ENCODE measurements around the gene AP4S1. TPM values are rescaled to one million over a fixed set of nuclear protein-coding genes. Genes with fewer than 3 reads are reported as not detected.

AP4S1 gene
- total RNA-seq, 6 donors from 2014 or later: 5.3 to 11.1 (median 6.7) TPM

DNA sequence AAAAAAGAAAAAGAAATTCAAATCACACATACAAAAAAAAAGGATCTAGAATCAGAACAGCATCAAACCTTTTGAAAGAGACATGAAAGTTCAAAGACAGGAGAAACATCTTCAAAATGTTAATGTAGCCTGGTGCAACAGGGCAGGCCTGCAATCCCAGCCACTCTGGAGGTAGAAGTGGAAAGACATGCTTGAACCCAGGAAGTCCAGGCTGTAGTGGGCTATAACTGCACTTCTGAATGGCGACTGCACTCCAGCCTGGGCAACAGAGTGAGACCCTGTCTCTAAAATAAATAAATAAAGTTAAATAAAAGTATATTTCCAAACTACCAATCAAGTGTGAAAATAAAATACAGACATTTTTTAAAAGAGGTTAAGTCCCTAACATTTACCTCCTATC lies 18.7 kb upstream of the AP4S1 start:
- Histone ChIP-seq H3K4me3 (no peak overlapping the region), H3K27ac (no peak overlapping the region), H3K4me1 (peaks cover 0 to 9% (median 0%) of the 10 kb centered on the region in 4 donors), H3K27me3 (no peaks in the 10 kb centered on the region), H3K9me3 (no peaks in the 10 kb centered on the region), H3K36me3 (peaks cover 0 to 27% (median 1%) of the 10 kb centered on the region in 4 donors)
- DNase-seq: no peak
- ATAC-seq (ENCODE audit: low FRiP score in 2 of 2): no peak
- 88 to 90% methylated on average over 1 of the region's 1 CpG for WGBS, 2 donors
- no peak for TF ChIP-seq EP300 (IDR thresholded peaks at IDR 0.05)
- TF ChIP-seq, protein P1, sequence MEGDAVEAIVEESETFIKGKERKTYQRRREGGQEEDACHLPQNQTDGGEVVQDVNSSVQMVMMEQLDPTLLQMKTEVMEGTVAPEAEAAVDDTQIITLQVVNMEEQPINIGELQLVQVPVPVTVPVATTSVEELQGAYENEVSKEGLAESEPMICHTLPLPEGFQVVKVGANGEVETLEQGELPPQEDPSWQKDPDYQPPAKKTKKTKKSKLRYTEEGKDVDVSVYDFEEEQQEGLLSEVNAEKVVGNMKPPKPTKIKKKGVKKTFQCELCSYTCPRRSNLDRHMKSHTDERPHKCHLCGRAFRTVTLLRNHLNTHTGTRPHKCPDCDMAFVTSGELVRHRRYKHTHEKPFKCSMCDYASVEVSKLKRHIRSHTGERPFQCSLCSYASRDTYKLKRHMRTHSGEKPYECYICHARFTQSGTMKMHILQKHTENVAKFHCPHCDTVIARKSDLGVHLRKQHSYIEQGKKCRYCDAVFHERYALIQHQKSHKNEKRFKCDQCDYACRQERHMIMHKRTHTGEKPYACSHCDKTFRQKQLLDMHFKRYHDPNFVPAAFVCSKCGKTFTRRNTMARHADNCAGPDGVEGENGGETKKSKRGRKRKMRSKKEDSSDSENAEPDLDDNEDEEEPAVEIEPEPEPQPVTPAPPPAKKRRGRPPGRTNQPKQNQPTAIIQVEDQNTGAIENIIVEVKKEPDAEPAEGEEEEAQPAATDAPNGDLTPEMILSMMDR (IDR thresholded peaks at IDR 0.05): no peak
- no peak for TF ChIP-seq POLR2AphosphoS5 (IDR thresholded peaks at IDR 0.05)
- TF ChIP-seq POLR2A (IDR thresholded peaks at IDR 0.05): no peak

DNA sequence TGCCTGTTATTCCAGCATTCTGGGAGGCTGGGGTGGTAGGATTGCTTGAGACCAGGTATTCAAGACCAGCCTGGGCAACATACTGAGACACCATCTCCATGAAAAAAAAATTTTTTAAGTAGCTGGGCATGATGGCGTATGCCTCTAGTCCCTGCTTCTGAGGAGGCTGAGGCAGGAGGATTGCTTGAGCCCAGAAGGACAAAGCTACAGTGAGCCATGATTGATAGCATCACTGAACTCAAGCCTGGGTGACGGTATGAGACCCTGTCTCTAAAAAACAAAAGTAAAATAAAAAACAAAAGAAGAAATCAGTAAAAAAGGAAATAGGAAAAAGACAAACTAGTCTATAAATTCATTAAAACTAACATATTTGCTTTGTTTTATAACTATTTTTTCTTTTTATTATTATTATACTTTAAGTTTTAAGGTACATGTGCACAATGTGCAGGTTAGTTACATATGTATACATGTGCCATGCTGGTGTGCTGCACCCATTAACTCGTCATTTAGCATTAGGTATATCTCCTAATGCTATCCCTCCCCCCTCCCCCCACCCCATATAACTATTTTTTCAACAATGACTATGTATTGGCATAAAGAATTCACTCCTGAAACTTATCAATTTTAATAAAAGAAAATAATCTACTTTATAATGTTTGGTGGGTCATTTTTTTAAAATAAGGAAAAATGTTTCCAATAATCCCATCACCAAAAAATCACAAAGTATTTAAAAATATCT lies 15.4 kb upstream of the AP4S1 start:
- ATAC-seq (ENCODE audit: low FRiP score in 2 of 2) (no peak), DNase-seq (no peak)
- H3K36me3 ChIP-seq: peaks cover 0 to 13% (median 1%) of the 10 kb centered on the region in 4 donors
- no peaks in the 10 kb centered on the region for H3K9me3 ChIP-seq
- H3K27me3 ChIP-seq: no peaks in the 10 kb centered on the region
- no peak overlapping the region for H3K4me3 ChIP-seq
- peaks cover 0 to 9% (median 0%) of the 10 kb centered on the region in 4 donors for H3K4me1 ChIP-seq
- 92 to 95% methylated on average over 3 of the region's 3 CpGs for WGBS, 2 donors
- H3K27ac ChIP-seq: no peak overlapping the region
- no peak for TF ChIP-seq POLR2A (IDR thresholded peaks at IDR 0.05)
- TF ChIP-seq POLR2AphosphoS5 (IDR thresholded peaks at IDR 0.05): no peak
- no peak for TF ChIP-seq EP300 (IDR thresholded peaks at IDR 0.05)
- TF ChIP-seq, protein P1 (IDR thresholded peaks at IDR 0.05): no peak

DNA sequence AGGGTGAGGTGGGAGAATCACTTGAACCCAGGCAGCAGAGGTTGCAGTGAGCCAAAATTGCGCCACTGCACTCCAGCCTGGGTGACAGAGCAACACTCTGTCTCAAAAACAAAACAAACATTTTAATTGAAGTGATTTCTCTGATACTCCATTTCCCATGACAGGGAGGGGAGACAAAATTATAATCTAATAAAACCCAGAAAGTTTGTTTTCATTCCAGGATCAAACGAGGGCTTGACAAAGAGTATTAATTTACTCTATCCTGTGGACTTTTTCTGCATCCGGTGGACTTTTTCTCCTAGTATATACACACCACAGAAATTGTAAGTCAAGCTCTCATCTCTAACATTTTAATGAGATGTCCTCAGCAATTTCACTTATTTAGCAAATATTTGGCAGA lies 14.5 kb upstream of the AP4S1 start:
- Histone ChIP-seq H3K9me3 (no peaks in the 10 kb centered on the region), H3K4me1 (peaks cover 0 to 9% (median 0%) of the 10 kb centered on the region in 4 donors), H3K36me3 (peaks cover 0 to 5% (median 1%) of the 10 kb centered on the region in 4 donors), H3K27ac (no peak overlapping the region), H3K27me3 (no peaks in the 10 kb centered on the region), H3K4me3 (no peak overlapping the region)
- DNase-seq: no peak
- WGBS, 2 donors: 62% methylated on average over 3 of the region's 3 CpGs
- no peak for TF ChIP-seq POLR2A (IDR thresholded peaks at IDR 0.05)
- TF ChIP-seq, protein P1 (IDR thresholded peaks at IDR 0.05): no peak
- no peak for TF ChIP-seq POLR2AphosphoS5 (IDR thresholded peaks at IDR 0.05)
- TF ChIP-seq EP300 (IDR thresholded peaks at IDR 0.05): no peak
- no peak for ATAC-seq (ENCODE audit: low FRiP score in 2 of 2)

GRCh38 chr14:31013841-31014240 lies 11.6 kb upstream of the AP4S1 start:
- Histone ChIP-seq H3K4me1 (peaks cover 0 to 9% (median 0%) of the 10 kb centered on the region in 4 donors), H3K4me3 (no peak overlapping the region), H3K36me3 (peaks cover 0 to 12% (median 0%) of the 10 kb centered on the region in 4 donors), H3K9me3 (no peaks in the 10 kb centered on the region), H3K27ac (no peak overlapping the region), H3K27me3 (no peaks in the 10 kb centered on the region)
- TF ChIP-seq EP300 (IDR thresholded peaks at IDR 0.05): no peak
- no peak for ATAC-seq (ENCODE audit: low FRiP score in 2 of 2)
- no peak for DNase-seq
- 96 to 98% methylated on average over 4 of the region's 4 CpGs for WGBS, 2 donors

GRCh38 chr14:31018057-31018645 lies 7.3 kb upstream of the AP4S1 start:
- no peak for DNase-seq
- peaks cover 0 to 3% (median 2%) of the 10 kb centered on the region in 4 donors for H3K4me1 ChIP-seq
- no peak for ATAC-seq (ENCODE audit: low FRiP score in 2 of 2)
- TF ChIP-seq POLR2A (IDR thresholded peaks at IDR 0.05): no peak
- no peak for TF ChIP-seq POLR2AphosphoS5 (IDR thresholded peaks at IDR 0.05)
- no peak for TF ChIP-seq EP300 (IDR thresholded peaks at IDR 0.05)
- TF ChIP-seq, protein P1 (IDR thresholded peaks at IDR 0.05): no peak
- peaks cover 0 to 7% (median 0%) of the 10 kb centered on the region in 4 donors for H3K36me3 ChIP-seq
- no peaks in the 10 kb centered on the region for H3K27me3 ChIP-seq
- H3K4me3 ChIP-seq: no peak overlapping the region
- no peaks in the 10 kb centered on the region for H3K9me3 ChIP-seq
- H3K27ac ChIP-seq: no peak overlapping the region
- 89 to 95% methylated on average over 6 of the region's 6 CpGs for WGBS, 2 donors
